GM12878 (cell line): ENCODE measurements around the gene LHFPL3. TPM values are rescaled to one million over a fixed set of nuclear protein-coding genes. Genes with fewer than 3 reads are reported as not detected.

ENCODE experiments used
- ATAC-seq: fragments of 200-7000 bp; cut with Tn5 transposase; 3 replicates; pipeline ENCODE4 v1.9.1; 2020; ENCODE audit warnings: mild to moderate bottlenecking, moderate library complexity
- BruUV-seq: library from RNA; stranded (reverse); fragments of 400-500 nt; replicated peaks from 2 replicates; lab custom pipeline; 2021; lab: Mats Ljungman, UMichigan
- CTCF ChIA-PET: fragments of 300-600 bp; sonication (Branson Sonifier 250); formaldehyde crosslinking; extraction: SDS; loops from one replicate; lab custom pipeline; 2021; ENCODE audit warnings: inconsistent platforms; lab: Yijun Ruan, JAX
- POLR2A ChIA-PET: fragments of 350-600 bp; formaldehyde crosslinking; extraction: SDS; loops from one replicate; lab custom pipeline; 2021; ENCODE audit warnings: inconsistent platforms; lab: Charles Lee
- RAD21 ChIA-PET: fragments of 300-600 bp; sonication (Branson Sonifier 250); formaldehyde crosslinking; loops from one replicate; lab custom pipeline; 2023; ENCODE audit warnings: antibody characterized with exemption; ENCODE audit not compliant: unreplicated experiment; lab: Charles Lee
- SMC1A ChIA-PET: fragments of 300-600 bp; sonication (Branson Sonifier 250); formaldehyde crosslinking; loops from one replicate; lab custom pipeline; 2023; ENCODE audit not compliant: unreplicated experiment, uncharacterized antibody; lab: Charles Lee
- DNase-seq: peaks from one replicate; pipeline ENCODE4 v3.0.0-alpha.2; 2011; ENCODE audit warnings: low read depth, low spot score
- FAIRE-seq: peaks from 3 replicates; lab custom pipeline; 2011; peaks lifted over from hg19 to GRCh38; lab: Jason Lieb, UNC
- H2AFZ ChIP-seq: 2 replicates; pipeline ENCODE4 v1.6.0; 2011; ENCODE audit warnings: low read depth, low read length, control low read depth; ENCODE audit not compliant: control insufficient read depth
- H3K27ac ChIP-seq: 2 replicates; pipeline ENCODE4 v1.5.1; 2011; ENCODE audit warnings: control low read depth; ENCODE audit not compliant: control insufficient read depth, insufficient read depth
- H3K27me3 ChIP-seq, 2 experiments: replicated peaks in 1 of 2; 2 replicates each; pipeline versions ENCODE4 v1.6.0 to v1.6.1; 2011; ENCODE audit warnings: low read length in 1 of 2; ENCODE audit not compliant: control insufficient read depth in 2 of 2, insufficient read depth in 2 of 2
- H3K36me3 ChIP-seq, 2 experiments: 2 replicates each; pipeline ENCODE4 v1.5.1; 2011; ENCODE audit warnings: low read length in 1 of 2; ENCODE audit not compliant: control insufficient read depth in 2 of 2, insufficient read depth in 2 of 2
- H3K4me1 ChIP-seq: 2 replicates; pipeline ENCODE4 v1.6.1; 2011; ENCODE audit warnings: mild to moderate bottlenecking, low read length, moderate library complexity, mixed read lengths; ENCODE audit not compliant: control insufficient read depth, insufficient read depth
- H3K4me2 ChIP-seq: 2 replicates; pipeline ENCODE4 v1.6.0; 2011; ENCODE audit warnings: control low read depth; ENCODE audit not compliant: control insufficient read depth, insufficient read depth
- H3K4me3 ChIP-seq: fragments of 200-600 bp; sonication (generic); 2 replicates; pipeline ENCODE4 v1.5.1; 2016
- H3K79me2 ChIP-seq: 2 replicates; pipeline ENCODE4 v1.6.0; 2011; ENCODE audit warnings: low read length; ENCODE audit not compliant: control insufficient read depth, insufficient read depth
- H3K9ac ChIP-seq: 2 replicates; pipeline ENCODE4 v1.8.0; 2011; ENCODE audit warnings: low read length, control low read depth, mixed read lengths; ENCODE audit not compliant: control insufficient read depth, insufficient read depth
- H3K9me3 ChIP-seq: replicated peaks from 3 replicates; pipeline ENCODE4 v1.5.1; 2011; ENCODE audit warnings: mild to moderate bottlenecking, low read length; ENCODE audit not compliant: control insufficient read depth, insufficient read depth
- H4K20me1 ChIP-seq: 2 replicates; pipeline ENCODE4 v1.6.0; 2011; ENCODE audit not compliant: control insufficient read depth, insufficient read depth
- BCL11A ChIP-seq: IDR thresholded peaks from 2 replicates; pipeline ENCODE4 v1.6.1; 2011; ENCODE audit warnings: low read depth, low read length
- BMI1 ChIP-seq: fragments of 450-650 bp; IDR thresholded peaks from 2 replicates; pipeline ENCODE4 v1.6.1; 2016; ENCODE audit warnings: mild to moderate bottlenecking, moderate library complexity, borderline replicate concordance
- CBFB ChIP-seq: IDR thresholded peaks from 2 replicates; pipeline ENCODE4 v1.6.1; 2016; ENCODE audit warnings: antibody characterized with exemption, low read depth
- CHD1 ChIP-seq: IDR thresholded peaks from 2 replicates; pipeline ENCODE4 v1.6.1; 2012; ENCODE audit warnings: low read depth, low read length, improper control_type of control experiment
- EZH2 ChIP-seq: IDR thresholded peaks from 2 replicates; pipeline ENCODE4 v1.6.1; 2012; ENCODE audit warnings: low read depth, mild to moderate bottlenecking, control low read depth, inconsistent platforms, low read length, borderline replicate concordance; ENCODE audit not compliant: control insufficient read depth
- HDAC2 ChIP-seq: fragments of 200-600 bp; sonication (generic); IDR thresholded peaks from 2 replicates; pipeline ENCODE4 v1.6.1; 2017
- HDGF ChIP-seq: fragments of 450-650 bp; IDR thresholded peaks from 2 replicates; pipeline ENCODE4 v1.6.1; 2016; ENCODE audit warnings: antibody characterized with exemption
- HSF1 ChIP-seq: fragments of 150-350 bp; IDR thresholded peaks from 2 replicates; pipeline ENCODE4 v1.6.1; 2014; ENCODE audit warnings: mild to moderate bottlenecking, low read depth, low read length
- JUNB ChIP-seq: IDR thresholded peaks from 2 replicates; pipeline ENCODE4 v1.6.1; 2016; ENCODE audit warnings: antibody characterized with exemption, mild to moderate bottlenecking
- KLF5 ChIP-seq: fragments of 450-650 bp; IDR thresholded peaks from 2 replicates; pipeline ENCODE4 v1.6.1; 2014; ENCODE audit warnings: mild to moderate bottlenecking; ENCODE audit not compliant: partially characterized antibody
- MLLT1 ChIP-seq: fragments of 450-650 bp; IDR thresholded peaks from 2 replicates; pipeline ENCODE4 v1.6.1; 2016; ENCODE audit warnings: mild to moderate bottlenecking
- MTA2 ChIP-seq: fragments of 450-650 bp; IDR thresholded peaks from 2 replicates; pipeline ENCODE4 v1.6.1; 2016; ENCODE audit warnings: low read depth, mild to moderate bottlenecking, moderate library complexity
- NRF1 ChIP-seq: conservative IDR thresholded peaks from 2 replicates; pipeline ENCODE4 v1.6.1; 2011; ENCODE audit warnings: mild to moderate bottlenecking, low read depth, low read length, improper control_type of control experiment
- POU2F2 ChIP-seq: IDR thresholded peaks from 3 replicates; pipeline ENCODE4 v1.6.1; 2011; ENCODE audit warnings: low read depth, mild to moderate bottlenecking, low read length, borderline replicate concordance
- PRDM15 ChIP-seq: fragments of 450-650 bp; formaldehyde crosslinking; IDR thresholded peaks from 2 replicates; pipeline ENCODE4 v1.4.0; 2020; ENCODE audit warnings: mild to moderate bottlenecking, moderate library complexity
- RBBP5 ChIP-seq: fragments of 200-600 bp; sonication (generic); conservative IDR thresholded peaks from 2 replicates; pipeline ENCODE4 v1.6.1; 2016
- SIN3A ChIP-seq: IDR thresholded peaks from 2 replicates; pipeline ENCODE4 v1.6.1; 2012; ENCODE audit warnings: low read depth, low read length, improper control_type of control experiment
- STAT1 ChIP-seq: fragments of 450-650 bp; conservative IDR thresholded peaks from 2 replicates; pipeline ENCODE4 v1.6.1; 2014; ENCODE audit warnings: antibody characterized with exemption, mild to moderate bottlenecking
- ZNF384 ChIP-seq: IDR thresholded peaks from 2 replicates; pipeline ENCODE4 v1.6.1; 2012; ENCODE audit warnings: low read depth, mild to moderate bottlenecking, low read length, improper control_type of control experiment, borderline replicate concordance
- WGBS: methylation state at CpG from one replicate; pipeline ENCODE4 v1.1.6; 2016; ENCODE audit warnings: low lambda C conversion rate; ENCODE audit not compliant: insufficient replicate concordance, insufficient coverage; ENCODE audit errors: missing lambda C conversion rate; 5-methylcytosine and 5-hydroxymethylcytosine counted together
- in situ Hi-C: fragments of 300-500 bp; cut with MboI; formaldehyde crosslinking; loops from 9 replicates; pipeline ENCODE4 v1.14.3; 2018; ENCODE audit warnings: mixed read lengths
- intact Hi-C: fragments of 100-400 bp; cut with micrococcal nuclease; formaldehyde crosslinking; loops from one replicate; pipeline ENCODE4 v1.14.2; 2022; ENCODE audit not compliant: unreplicated experiment
- polyA plus RNA-seq, 11 experiments: library from polyadenylated mRNA; depleted of rRNA in 4 of 11; unstranded in 6 of 11; stranded (reverse) in 5 of 11; fragments of >200 nt; fragmentation: Nextera tagmentation in 4 of 11; fragmentation: Illumina TruSeq in 1 of 11; extraction: Ambion mirVana in 4 of 11; extraction: Trizol in 1 of 11; gene quantifications; 1 replicate in 1 of 11; 2 replicates in 10 of 11; pipeline versions ENCODE4 v1.2.1 to v1.2.3, GENCODE V29; 2011 to 2016; ENCODE audit warnings: inconsistent platforms in 2 of 11, missing spikeins in 2 of 11, low read depth in 1 of 11
- total RNA-seq, 4 experiments: library from RNA; depleted of rRNA in 3 of 4; stranded (reverse); fragments of >200 nt in 3 of 4; fragmentation: Illumina TruSeq in 1 of 4; extraction: Trizol in 1 of 4; gene quantifications; 2 replicates each; pipeline versions ENCODE4 v1.2.1 to v1.2.3, GENCODE V29; 2013 to 2021

LHFPL3 gene
- total and polyA plus RNA-seq, 10 of the 15 experiments (the other 5 are each of a cell fraction or from before 2014, with no cell fraction given): 0.09 TPM; not detected in 9

GRCh38 chr7:104408371-104408770, 80.0 kb downstream of the LHFPL3 start (continued):
- no peak for TF ChIP-seq MLLT1
- TF ChIP-seq NRF1: no peak
- TF ChIP-seq STAT1: no peak
- TF ChIP-seq HDGF: no peak
- TF ChIP-seq JUNB: no peak

GRCh38 chr7:104410742-104411141, 82.3 kb downstream of the LHFPL3 start:
- intact Hi-C loops: no loop called here
- RAD21 ChIA-PET: no interaction called here
- FAIRE-seq: no peak
- no peak for TF ChIP-seq EZH2
- no peak for TF ChIP-seq MTA2
- no peak for TF ChIP-seq BMI1
- no peak for TF ChIP-seq BCL11A
- no peak for TF ChIP-seq KLF5
- TF ChIP-seq CBFB: no peak
- TF ChIP-seq ZNF384: no peak
- TF ChIP-seq JUNB: no peak
- TF ChIP-seq SIN3A: no peak
- TF ChIP-seq HSF1: no peak
- TF ChIP-seq RBBP5: no peak
- no peak for TF ChIP-seq PRDM15
- no peak for TF ChIP-seq HDAC2
- TF ChIP-seq CHD1: no peak
- no peak for TF ChIP-seq POU2F2

More at GRCh38 chr7:104410742-104411141, 82.3 kb downstream of the LHFPL3 start:
- DNase-seq: no peak
- POLR2A ChIA-PET: no interaction called here
- Histone ChIP-seq H2AFZ (no peak overlapping the region), H3K4me1 (no peaks in the 10 kb centered on the region), H4K20me1 (no peaks in the 10 kb centered on the region), H3K9me3 (no peaks in the 10 kb centered on the region), H3K79me2 (no peaks in the 10 kb centered on the region), H3K4me2 (no peak overlapping the region), H3K4me3 (no peak overlapping the region), H3K27ac (no peak overlapping the region), H3K27me3 (no peaks in the 10 kb centered on the region), H3K36me3 (no peaks in the 10 kb centered on the region), H3K9ac (no peak overlapping the region)
- CTCF ChIA-PET: no interaction called here
- SMC1A ChIA-PET: no interaction called here
- BruUV-seq: no TSS peak
- WGBS: 0% methylated on average over 5 of the region's 5 CpGs
- ATAC-seq: no peak
- in situ Hi-C loops: no loop called here
